K562 (cell line): Measurements from ENCODE around the gene MAST3. TPM values are rescaled to one million over a fixed set of nuclear protein-coding genes. Genes with fewer than 3 reads are reported as not detected.

Experiments used
- BRD4 ChIP-seq: fragments of 200-600 bp; sonication (generic); IDR thresholded peaks from 2 replicates; pipeline ENCODE4 v1.6.1; 2017; ENCODE audit warnings: inconsistent platforms
- CBX5 ChIP-seq: IDR thresholded peaks from 2 replicates; pipeline ENCODE4 v1.6.1; 2014; ENCODE audit warnings: low read depth, borderline replicate concordance
- CTBP1 ChIP-seq: fragments of 450-650 bp; IDR thresholded peaks from 2 replicates; pipeline ENCODE4 v1.6.1; 2016; ENCODE audit warnings: borderline replicate concordance
- CXXC5 ChIP-seq: fragments of 250-450 bp; sonication (Bioruptor Pico); IDR thresholded peaks from 2 replicates; pipeline ENCODE4 v1.8.0; 2022; ENCODE audit warnings: inconsistent platforms, mild to moderate bottlenecking, moderate library complexity
- DEAF1 ChIP-seq: fragments of 450-650 bp; formaldehyde crosslinking; IDR thresholded peaks from 2 replicates; pipeline ENCODE4 v1.4.0; 2020; ENCODE audit warnings: mild to moderate bottlenecking, moderate library complexity
- EGR1 ChIP-seq: fragments of 450-650 bp; conservative IDR thresholded peaks from 2 replicates; pipeline ENCODE4 v1.6.1; 2017; ENCODE audit warnings: mild to moderate bottlenecking
- FOSL1 ChIP-seq: fragments of 200-800 bp; sonication (Bioruptor generic); conservative IDR thresholded peaks from 2 replicates; pipeline ENCODE4 v1.6.1; 2016; ENCODE audit warnings: missing genetic modification characterization, missing compliant biosample characterization
- HLTF ChIP-seq: fragments of 450-650 bp; IDR thresholded peaks from 2 replicates; pipeline ENCODE4 v1.6.1; 2016
- HNRNPL ChIP-seq: fragments of 200-400 bp; formaldehyde crosslinking; IDR thresholded peaks from 2 replicates; pipeline ENCODE4 v1.6.1; 2017; ENCODE audit warnings: low read depth, mild to moderate bottlenecking, low read length
- KDM2B ChIP-seq: fragments of 250-450 bp; sonication (Bioruptor Pico); IDR thresholded peaks from 2 replicates; pipeline ENCODE4 v1.8.0; 2021; ENCODE audit warnings: mild to moderate bottlenecking, moderate library complexity
- KHSRP ChIP-seq: fragments of 450-650 bp; IDR thresholded peaks from 2 replicates; pipeline ENCODE4 v1.6.1; 2017
- NFIC ChIP-seq: fragments of 450-650 bp; IDR thresholded peaks from 2 replicates; pipeline ENCODE4 v1.6.1; 2017; ENCODE audit warnings: mild to moderate bottlenecking, inconsistent platforms
- PHF8 ChIP-seq: fragments of 200-600 bp; sonication (generic); IDR thresholded peaks from 2 replicates; pipeline ENCODE4 v1.6.1; 2012; ENCODE audit warnings: mixed run types, mild to moderate bottlenecking, inconsistent platforms, low read length, moderate library complexity, borderline replicate concordance
- POLR2A ChIP-seq: fragments of 450-650 bp; conservative IDR thresholded peaks from 2 replicates; pipeline ENCODE4 v1.6.1; 2016
- POLR2B ChIP-seq: fragments of 450-650 bp; IDR thresholded peaks from 2 replicates; pipeline ENCODE4 v1.6.1; 2018; ENCODE audit warnings: low read depth; ENCODE audit not compliant: partially characterized antibody
- RBM25 ChIP-seq: fragments of 200-400 bp; formaldehyde crosslinking; IDR thresholded peaks from 2 replicates; pipeline ENCODE4 v1.6.1; 2018; ENCODE audit warnings: low read length, low read depth, moderate library complexity; ENCODE audit not compliant: severe bottlenecking
- RFX1 ChIP-seq: fragments of 450-650 bp; IDR thresholded peaks from 2 replicates; pipeline ENCODE4 v1.6.1; 2016; ENCODE audit warnings: mild to moderate bottlenecking, moderate library complexity
- SIN3A ChIP-seq, 2 experiments: fragments of 150-350 bp in 1 of 2; IDR thresholded peaks; 2 replicates each; pipeline ENCODE4 v1.6.1; 2011 to 2016; ENCODE audit warnings: borderline replicate concordance in 2 of 2, low read depth in 2 of 2, low read length in 2 of 2, mild to moderate bottlenecking in 2 of 2, moderate library complexity in 2 of 2; ENCODE audit not compliant: control insufficient read depth in 1 of 2
- SIN3B ChIP-seq: fragments of 450-650 bp; IDR thresholded peaks from 2 replicates; pipeline ENCODE4 v1.6.1; 2017; ENCODE audit warnings: low read depth, mild to moderate bottlenecking, moderate library complexity
- SMAD4 ChIP-seq: fragments of 250-450 bp; sonication (Bioruptor Pico); conservative IDR thresholded peaks from 2 replicates; pipeline ENCODE4 v1.8.0; 2021; ENCODE audit warnings: inconsistent platforms, mild to moderate bottlenecking, moderate library complexity
- SUPT5H ChIP-seq: fragments of 450-650 bp; IDR thresholded peaks from 2 replicates; pipeline ENCODE4 v1.6.1; 2016
- ZFP30 ChIP-seq: fragments of 250-450 bp; sonication (Bioruptor Pico); IDR thresholded peaks from 2 replicates; pipeline ENCODE4 v1.8.0; 2022; ENCODE audit warnings: moderate library complexity, mild to moderate bottlenecking, inconsistent platforms, borderline replicate concordance
- ZHX1 ChIP-seq: fragments of 150-350 bp; conservative IDR thresholded peaks from 2 replicates; pipeline ENCODE4 v1.6.1; 2014; ENCODE audit warnings: low read length
- ZNF140 ChIP-seq: fragments of 250-450 bp; sonication (Bioruptor Pico); IDR thresholded peaks from 2 replicates; pipeline ENCODE4 v1.8.0; 2021; ENCODE audit warnings: moderate library complexity, mild to moderate bottlenecking, inconsistent platforms
- ZNF274 ChIP-seq: IDR thresholded peaks from 2 replicates; pipeline ENCODE4 v1.6.1; 2011; ENCODE audit warnings: low read depth, mild to moderate bottlenecking, low read length, moderate library complexity, borderline replicate concordance
- ZNF583 ChIP-seq: fragments of 250-450 bp; sonication (Bioruptor Pico); IDR thresholded peaks from 2 replicates; pipeline ENCODE4 v1.4.0; 2020
- polyA plus RNA-seq, 8 experiments: library from polyadenylated mRNA; depleted of rRNA in 4 of 8; stranded (reverse) in 5 of 8; unstranded in 3 of 8; fragments of >200 nt; fragmentation: Nextera tagmentation in 2 of 8; fragmentation: Illumina TruSeq in 1 of 8; extraction: Ambion mirVana in 2 of 8; extraction: Trizol in 1 of 8; gene quantifications; 2 replicates each; pipeline versions ENCODE4 v1.2.1 to v1.2.3, GENCODE V29; 2011 to 2014; ENCODE audit warnings: inconsistent platforms in 1 of 8, missing spikeins in 1 of 8
- total RNA-seq, 7 experiments: library from RNA; depleted of rRNA in 6 of 7; stranded (reverse); fragments of >200 nt in 6 of 7; fragmentation: Illumina TruSeq in 2 of 7; extraction: Trizol in 2 of 7; gene quantifications; 2 replicates each; pipeline versions ENCODE4 v1.2.1 to v1.2.3, GENCODE V29; 2011 to 2021; ENCODE audit warnings: low replicate concordance in 1 of 7
- TF ChIP-seq, protein P1 (sequence below): sonication (generic); formaldehyde crosslinking; IDR thresholded peaks from 2 replicates; pipeline ENCODE4 v1.9.0; 2022; ENCODE audit warnings: mild to moderate bottlenecking, missing genetic modification reagents

MAST3 gene
- total and polyA plus RNA-seq, 9 of the 15 experiments (the other 6 are each of a cell fraction or from before 2014, with no cell fraction given) = 0.94 to 9.9 (median 2.4) TPM

- TF ChIP-seq DEAF1 (no peak), FOSL1 (tag) (no peak), SIN3B (0 out of 2 replicates have a peak, but pooled peaks have one; percentile 13), SUPT5H (0 out of 2 replicates have a peak, but pooled peaks have one; percentile 24), EGR1 (peak; percentile 85), ZHX1 (0 out of 2 replicates have a peak, but pooled peaks have one; percentile 63), KDM2B (CRISPR knock-in tag) (0 out of 2 replicates have a peak, but pooled peaks have one; percentile 44), ZFP30 (CRISPR knock-in tag) (no peak), KHSRP (no peak), ZNF140 (CRISPR knock-in tag) (no peak), CBX5 (no peak), CXXC5 (peak; percentile 58), ZNF274 (no peak), CTBP1 (peak; percentile 48; the same call in 1 of the 2 replicates), POLR2A (peak; percentile 35; the same call in 1 of the 2 replicates), POLR2B (no peak), RFX1 (peak; percentile 87), ZNF583 (CRISPR knock-in tag) (no peak), HLTF (no peak), BRD4 (no peak), SMAD4 (CRISPR knock-in tag) (peak; percentile 18; the same call in 1 of the 2 replicates), HNRNPL (peak; percentile 57; the same call in 1 of the 2 replicates), SIN3A (IDR thresholded peaks at IDR 0.05; ENCODE audit: borderline replicate concordance in 2 of 2, control insufficient read depth in 1 of 2, low read depth in 2 of 2, low read length in 2 of 2) (peak; percentile 50 to 96; a peak in 1 of 4 replicates), NFIC (peak; percentile 16; the same call in 1 of the 2 replicates), RBM25 (peak; percentile 25), PHF8 (peak; percentile 42; the same call in 1 of the 2 replicates)
- TF ChIP-seq, protein P1, sequence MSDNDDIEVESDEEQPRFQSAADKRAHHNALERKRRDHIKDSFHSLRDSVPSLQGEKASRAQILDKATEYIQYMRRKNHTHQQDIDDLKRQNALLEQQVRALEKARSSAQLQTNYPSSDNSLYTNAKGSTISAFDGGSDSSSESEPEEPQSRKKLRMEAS (CRISPR knock-in tag) = peak; percentile 49; the same call in 1 of the 2 replicates
These were observed 20.3 kb downstream of the MAST3 start (continued) for GRCh38 chr19:18117692-18118378.
